ENCODE data around the gene ZNF324. TPM values are rescaled to one million over a fixed set of nuclear protein-coding genes. Genes with fewer than 3 reads are reported as not detected.
A peak's percentile ranks its signal among the peaks of the same experiment; 100 is the strongest.

Gene ZNF324
- polyA plus RNA-seq, 1 of the 3 experiments (the other 2 are of a cell fraction): 5.6 TPM

DNA sequence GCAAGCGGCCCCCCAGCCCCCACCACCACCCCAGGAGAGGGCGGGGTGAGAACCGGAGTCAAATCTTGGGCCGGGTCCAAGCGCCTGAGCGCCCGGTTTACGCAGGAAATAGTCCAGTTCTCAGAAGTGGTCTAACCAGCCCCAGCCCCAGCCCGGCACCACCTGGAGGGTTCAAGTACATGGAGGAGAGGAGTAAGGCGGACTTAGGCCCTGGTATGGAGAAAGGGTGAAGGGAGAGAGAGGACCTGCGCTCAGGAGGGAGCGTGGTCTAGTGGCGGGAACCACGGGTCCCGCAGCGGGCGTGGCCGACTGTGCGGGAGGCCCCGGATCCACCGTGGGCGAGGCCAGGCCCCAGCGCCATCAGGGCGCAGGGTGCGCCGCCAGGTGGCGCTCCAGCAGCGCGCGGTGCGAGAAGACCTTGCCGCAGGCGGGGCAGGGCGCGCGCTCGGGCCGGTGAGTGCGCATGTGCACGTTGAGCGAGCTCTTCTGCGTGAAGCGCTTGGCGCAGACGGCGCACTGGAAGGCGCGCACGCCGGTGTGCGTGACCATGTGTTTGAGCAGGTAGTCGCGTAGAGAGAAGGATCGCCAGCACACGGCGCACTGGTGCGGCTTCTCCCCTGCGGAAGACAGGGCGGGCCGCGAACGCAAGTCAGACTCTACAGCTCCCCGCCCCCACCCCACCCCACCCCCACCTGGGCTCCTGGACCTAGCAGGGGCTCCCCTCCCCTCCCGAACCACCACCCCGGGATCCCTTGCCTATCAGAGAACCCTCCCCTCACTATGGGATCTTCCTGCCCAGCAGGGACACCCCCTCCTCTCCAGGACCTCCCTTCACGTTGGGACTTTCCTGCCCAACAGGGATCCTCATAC, 47.0 kb downstream of the ZNF324 start (continued):
- TF ChIP-seq, protein P1, sequence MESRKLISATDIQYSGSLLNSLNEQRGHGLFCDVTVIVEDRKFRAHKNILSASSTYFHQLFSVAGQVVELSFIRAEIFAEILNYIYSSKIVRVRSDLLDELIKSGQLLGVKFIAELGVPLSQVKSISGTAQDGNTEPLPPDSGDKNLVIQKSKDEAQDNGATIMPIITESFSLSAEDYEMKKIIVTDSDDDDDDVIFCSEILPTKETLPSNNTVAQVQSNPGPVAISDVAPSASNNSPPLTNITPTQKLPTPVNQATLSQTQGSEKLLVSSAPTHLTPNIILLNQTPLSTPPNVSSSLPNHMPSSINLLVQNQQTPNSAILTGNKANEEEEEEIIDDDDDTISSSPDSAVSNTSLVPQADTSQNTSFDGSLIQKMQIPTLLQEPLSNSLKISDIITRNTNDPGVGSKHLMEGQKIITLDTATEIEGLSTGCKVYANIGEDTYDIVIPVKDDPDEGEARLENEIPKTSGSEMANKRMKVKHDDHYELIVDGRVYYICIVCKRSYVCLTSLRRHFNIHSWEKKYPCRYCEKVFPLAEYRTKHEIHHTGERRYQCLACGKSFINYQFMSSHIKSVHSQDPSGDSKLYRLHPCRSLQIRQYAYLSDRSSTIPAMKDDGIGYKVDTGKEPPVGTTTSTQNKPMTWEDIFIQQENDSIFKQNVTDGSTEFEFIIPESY (IDR thresholded peaks at IDR 0.05; ENCODE audit: borderline replicate concordance, low read depth): no peak
- TF ChIP-seq, protein P2, sequence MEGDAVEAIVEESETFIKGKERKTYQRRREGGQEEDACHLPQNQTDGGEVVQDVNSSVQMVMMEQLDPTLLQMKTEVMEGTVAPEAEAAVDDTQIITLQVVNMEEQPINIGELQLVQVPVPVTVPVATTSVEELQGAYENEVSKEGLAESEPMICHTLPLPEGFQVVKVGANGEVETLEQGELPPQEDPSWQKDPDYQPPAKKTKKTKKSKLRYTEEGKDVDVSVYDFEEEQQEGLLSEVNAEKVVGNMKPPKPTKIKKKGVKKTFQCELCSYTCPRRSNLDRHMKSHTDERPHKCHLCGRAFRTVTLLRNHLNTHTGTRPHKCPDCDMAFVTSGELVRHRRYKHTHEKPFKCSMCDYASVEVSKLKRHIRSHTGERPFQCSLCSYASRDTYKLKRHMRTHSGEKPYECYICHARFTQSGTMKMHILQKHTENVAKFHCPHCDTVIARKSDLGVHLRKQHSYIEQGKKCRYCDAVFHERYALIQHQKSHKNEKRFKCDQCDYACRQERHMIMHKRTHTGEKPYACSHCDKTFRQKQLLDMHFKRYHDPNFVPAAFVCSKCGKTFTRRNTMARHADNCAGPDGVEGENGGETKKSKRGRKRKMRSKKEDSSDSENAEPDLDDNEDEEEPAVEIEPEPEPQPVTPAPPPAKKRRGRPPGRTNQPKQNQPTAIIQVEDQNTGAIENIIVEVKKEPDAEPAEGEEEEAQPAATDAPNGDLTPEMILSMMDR (IDR thresholded peaks at IDR 0.05): peak; percentile 85
- TF ChIP-seq RFX5 (IDR thresholded peaks at IDR 0.05; ENCODE audit: low read length) (no peak), FOXJ3 (CRISPR knock-in tag; IDR thresholded peaks at IDR 0.05) (no peak), FOXM1 (IDR thresholded peaks at IDR 0.05; ENCODE audit: low read depth) (no peak), GATA2 (CRISPR knock-in tag; IDR thresholded peaks at IDR 0.05) (no peak), MXI1 (IDR thresholded peaks at IDR 0.05; ENCODE audit: low read depth, low read length) (peak; percentile 90), GABPA (IDR thresholded peaks at IDR 0.05; ENCODE audit: low read depth) (no peak), SIN3A (IDR thresholded peaks at IDR 0.05; ENCODE audit: borderline replicate concordance, low read depth, low read length) (peak; percentile 69; the same call in 1 of the 2 replicates), CHD2 (IDR thresholded peaks at IDR 0.05; ENCODE audit: low read length, partially characterized antibody) (peak; percentile 81), TEAD4 (IDR thresholded peaks at IDR 0.05; ENCODE audit: borderline replicate concordance, insufficient read depth) (no peak), NFIC (IDR thresholded peaks at IDR 0.05; ENCODE audit: borderline replicate concordance) (no peak), SMC3 (IDR thresholded peaks at IDR 0.05; ENCODE audit: low read depth, low read length) (peak; percentile 77), YY1 (IDR thresholded peaks at IDR 0.05; ENCODE audit: low read depth) (no peak), JUND (IDR thresholded peaks at IDR 0.05) (no peak), EZH2phosphoT487 (IDR thresholded peaks at IDR 0.05; ENCODE audit: borderline replicate concordance, low read depth) (no peak)

DNA sequence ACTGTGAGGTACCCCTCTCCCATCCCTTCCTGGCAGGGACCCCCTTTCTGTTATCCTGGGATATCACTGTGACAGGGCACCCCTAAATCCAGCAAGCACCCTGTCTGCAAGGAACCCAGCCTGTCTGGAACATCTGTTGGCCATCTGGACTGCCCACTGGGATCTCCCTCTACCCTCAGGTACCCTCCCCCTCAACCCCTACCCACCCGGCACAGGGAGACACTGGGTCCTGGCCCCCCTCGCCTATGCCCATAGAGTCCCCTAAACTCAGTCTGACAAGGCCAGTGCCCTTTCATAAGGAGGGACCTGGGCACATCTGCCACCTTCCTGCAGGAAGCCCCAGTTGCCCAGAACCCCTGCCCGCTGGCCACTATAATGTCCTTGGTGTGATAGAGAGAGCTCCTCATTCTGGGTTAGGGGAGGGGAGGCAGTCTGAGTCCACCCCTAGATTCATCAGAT, 47.7 kb downstream of the ZNF324 start:
- Histone ChIP-seq H3K4me2 (peak overlapping the region; percentile 66), H3K9me2 (no peaks in the 10 kb centered on the region), H3F3A (replicated peaks; ENCODE audit: insufficient read depth) (peaks cover 14% of the 10 kb centered on the region), H2AFZ (ENCODE audit: low read depth) (no peak overlapping the region), H3K27ac (ENCODE audit: low read depth in 2 of 2, low read length in 1 of 2) (peak overlapping the region in 1 of 2 experiments; percentile 85; a peak in 2 of 4 replicates), H3K27me3 (ENCODE audit: insufficient read depth) (no peaks in the 10 kb centered on the region), H4K20me1 (ENCODE audit: insufficient read depth) (no peaks in the 10 kb centered on the region; the same call in 1 of the 2 replicates), H3K4me3 (ENCODE audit: low read depth in 2 of 2, low read length in 1 of 2) (peak overlapping the region in 1 of 2 experiments; percentile 47; a peak in 2 of 4 replicates), H3K36me3 (replicated peaks in 1 of 2; ENCODE audit: control insufficient read depth in 1 of 2, insufficient read depth in 2 of 2, low read length in 1 of 2) (peaks cover 9 to 28% of the 10 kb centered on the region in 2 experiments), H3K79me2 (ENCODE audit: insufficient read depth) (peaks cover 57% of the 10 kb centered on the region), H3K9ac (no peak overlapping the region), H3K4me1 (ENCODE audit: control insufficient read depth in 1 of 2, insufficient read depth in 2 of 2, low read depth in 1 of 2, low read length in 1 of 2) (peaks cover 0 to 34% of the 10 kb centered on the region in 2 experiments; a peak in 1 of 4 replicates), H3K9me3 (no peaks in the 10 kb centered on the region)
- peak; percentile 66 for DNase-seq
- ChIA-PET POLR2A (interaction anchor here (1.2 to 1.9 kb wide), 4 partner anchors 29 to 45 kb away, joined by 3 to 10 read pairs (median 5); partner anchors contain the start of genes CHMP2A and TRIM28), CTCF (interaction anchor here (0.6 to 2.4 kb wide), 11 partner anchors 11 to 1151 kb away, joined by 3 to 23 read pairs (median 4); partner anchors contain the start of genes CHMP2A, TRAPPC2B, TRIM28 and ZNF547)
- WGBS (ENCODE audit: low lambda C conversion rate): 31% methylated on average over 2 of the region's 3 CpGs
- TF ChIP-seq, protein P3, sequence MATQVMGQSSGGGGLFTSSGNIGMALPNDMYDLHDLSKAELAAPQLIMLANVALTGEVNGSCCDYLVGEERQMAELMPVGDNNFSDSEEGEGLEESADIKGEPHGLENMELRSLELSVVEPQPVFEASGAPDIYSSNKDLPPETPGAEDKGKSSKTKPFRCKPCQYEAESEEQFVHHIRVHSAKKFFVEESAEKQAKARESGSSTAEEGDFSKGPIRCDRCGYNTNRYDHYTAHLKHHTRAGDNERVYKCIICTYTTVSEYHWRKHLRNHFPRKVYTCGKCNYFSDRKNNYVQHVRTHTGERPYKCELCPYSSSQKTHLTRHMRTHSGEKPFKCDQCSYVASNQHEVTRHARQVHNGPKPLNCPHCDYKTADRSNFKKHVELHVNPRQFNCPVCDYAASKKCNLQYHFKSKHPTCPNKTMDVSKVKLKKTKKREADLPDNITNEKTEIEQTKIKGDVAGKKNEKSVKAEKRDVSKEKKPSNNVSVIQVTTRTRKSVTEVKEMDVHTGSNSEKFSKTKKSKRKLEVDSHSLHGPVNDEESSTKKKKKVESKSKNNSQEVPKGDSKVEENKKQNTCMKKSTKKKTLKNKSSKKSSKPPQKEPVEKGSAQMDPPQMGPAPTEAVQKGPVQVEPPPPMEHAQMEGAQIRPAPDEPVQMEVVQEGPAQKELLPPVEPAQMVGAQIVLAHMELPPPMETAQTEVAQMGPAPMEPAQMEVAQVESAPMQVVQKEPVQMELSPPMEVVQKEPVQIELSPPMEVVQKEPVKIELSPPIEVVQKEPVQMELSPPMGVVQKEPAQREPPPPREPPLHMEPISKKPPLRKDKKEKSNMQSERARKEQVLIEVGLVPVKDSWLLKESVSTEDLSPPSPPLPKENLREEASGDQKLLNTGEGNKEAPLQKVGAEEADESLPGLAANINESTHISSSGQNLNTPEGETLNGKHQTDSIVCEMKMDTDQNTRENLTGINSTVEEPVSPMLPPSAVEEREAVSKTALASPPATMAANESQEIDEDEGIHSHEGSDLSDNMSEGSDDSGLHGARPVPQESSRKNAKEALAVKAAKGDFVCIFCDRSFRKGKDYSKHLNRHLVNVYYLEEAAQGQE (IDR thresholded peaks at IDR 0.05; ENCODE audit: low read depth, low read length): no peak
- TF ChIP-seq TAF1 (IDR thresholded peaks at IDR 0.05; ENCODE audit: borderline replicate concordance, low read depth, low read length) (no peak), ELF1 (IDR thresholded peaks at IDR 0.05) (no peak), SIN3A (IDR thresholded peaks at IDR 0.05; ENCODE audit: borderline replicate concordance, low read depth, low read length) (no peak), RAD21 (IDR thresholded peaks at IDR 0.05; ENCODE audit: low read length) (no peak), GABPA (IDR thresholded peaks at IDR 0.05; ENCODE audit: low read depth) (no peak)
- TF ChIP-seq, protein P1 (IDR thresholded peaks at IDR 0.05; ENCODE audit: borderline replicate concordance, low read depth): no peak
